Fibroblast of skin of left quadriceps (primary cell): Measurements from ENCODE around the gene ZC3H10.
"Not testable (repeated sequence)": the region's sequence is repeated elsewhere in the genome, so short reads cannot be mapped to it uniquely, and the experiment has no call there.

Experiments
- DNase-seq, 2 experiments: peaks; one replicate each; pipeline ENCODE4 v3.0.0-alpha.2; 2013; ENCODE audit warnings: low read depth in 2 of 2

The ZC3H10 gene

DNA sequence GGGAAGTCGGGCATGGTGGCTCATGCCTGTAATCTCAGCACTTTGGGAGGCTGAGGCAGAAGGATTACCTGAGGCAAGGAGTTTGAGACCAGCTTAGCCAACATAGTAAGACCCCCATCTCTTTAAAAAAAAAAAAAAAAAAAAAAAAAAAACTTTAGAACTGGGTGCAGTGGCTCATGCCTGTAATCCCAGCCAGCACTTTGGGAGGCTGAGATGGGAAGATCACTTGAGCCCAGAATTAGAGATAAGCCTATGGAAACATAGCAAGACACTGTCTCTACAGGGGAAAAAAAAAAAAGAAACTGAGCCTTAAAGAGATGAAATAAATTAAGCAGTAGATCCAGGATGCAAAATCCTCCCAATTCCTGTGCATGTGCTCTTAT lies 15.4 kb upstream of the ZC3H10 start:
- no peak for DNase-seq

DNA sequence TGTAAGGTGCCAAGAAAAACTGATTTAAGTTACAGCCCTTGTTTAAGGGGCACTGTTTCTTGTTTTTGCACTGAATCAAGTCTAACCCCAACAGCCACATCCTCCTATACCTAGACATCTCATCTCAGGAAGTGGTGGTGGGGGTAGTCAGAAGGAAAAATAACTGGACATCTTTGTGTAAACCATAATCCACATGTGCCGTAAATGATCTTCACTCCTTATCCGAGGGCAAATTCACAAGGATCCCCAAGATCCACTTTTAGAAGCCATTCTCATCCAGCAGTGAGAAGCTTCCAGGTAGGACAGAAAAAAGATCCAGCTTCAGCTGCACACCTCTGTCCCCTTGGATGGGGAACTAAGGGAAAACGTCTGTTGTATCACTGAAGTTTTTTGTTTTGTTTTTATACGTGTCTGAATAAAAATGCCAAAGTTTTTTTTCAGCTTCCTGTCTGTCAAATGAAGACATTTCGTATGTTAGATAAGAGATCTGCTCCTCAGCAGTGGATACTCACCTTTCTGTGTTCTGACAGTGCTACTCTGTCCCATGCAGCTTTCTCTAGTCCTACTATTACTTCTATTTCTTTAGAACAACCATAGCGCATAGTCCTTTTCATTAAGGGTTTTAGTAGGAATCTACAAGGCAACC lies 14.9 kb upstream of the ZC3H10 start:
- DNase-seq: no peak

DNA sequence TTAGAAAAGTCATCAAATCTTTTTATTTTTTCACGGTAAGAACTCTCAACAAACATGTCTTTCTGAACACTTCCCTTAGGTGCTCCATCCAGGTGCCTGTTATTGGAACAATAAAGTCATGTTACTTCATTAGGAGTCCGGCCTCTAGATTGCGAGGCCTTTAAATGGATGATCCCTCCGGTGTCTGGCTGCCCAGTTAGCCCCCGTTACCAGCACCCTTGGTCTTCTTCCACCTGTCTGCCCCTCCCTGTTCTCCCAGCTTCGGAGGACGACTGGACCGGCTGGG lies 14.3 kb upstream of the ZC3H10 start:
- no peak for DNase-seq

DNA sequence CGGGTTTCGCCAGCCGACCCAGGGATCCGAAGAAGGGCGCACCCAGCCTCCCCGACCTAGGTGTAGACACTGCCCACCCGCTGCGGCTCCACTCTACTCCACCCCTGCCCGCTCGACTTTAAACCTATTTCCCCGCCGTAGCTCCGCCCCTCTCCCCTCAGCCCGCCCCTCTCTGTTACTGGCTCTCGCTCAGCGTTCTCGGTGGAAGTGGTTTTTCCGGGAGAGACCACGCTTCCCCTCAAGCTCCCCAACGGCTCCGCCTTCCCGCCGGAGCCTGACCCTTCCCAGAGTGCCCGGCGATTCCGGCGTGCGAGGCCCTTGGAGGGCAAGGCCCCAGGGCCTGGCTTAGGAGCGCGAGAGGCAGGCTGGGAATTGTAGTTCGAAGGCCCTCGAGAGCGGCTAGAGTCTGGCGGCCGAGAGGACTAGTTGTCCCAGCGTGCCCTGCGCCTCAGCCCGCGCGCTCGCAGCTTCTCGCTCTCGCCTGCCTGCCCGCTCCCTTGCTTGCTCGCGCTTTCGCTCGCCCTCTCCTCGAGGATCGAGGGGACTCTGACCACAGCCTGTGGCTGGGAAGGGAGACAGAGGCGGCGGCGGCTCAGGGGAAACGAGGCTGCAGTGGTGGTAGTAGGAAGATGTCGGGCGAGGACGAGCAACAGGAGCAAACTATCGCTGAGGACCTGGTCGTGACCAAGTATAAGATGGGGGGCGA lies 13.8 kb upstream of the ZC3H10 start, which contains the start of gene PA2G4:
Gene PA2G4 (plus strand): TSS at position 451 of the 706 bp plus-strand sequence. CDS start 179 bp downstream, at position 630.
- DNase-seq: peak; percentile 97 to 98

DNA sequence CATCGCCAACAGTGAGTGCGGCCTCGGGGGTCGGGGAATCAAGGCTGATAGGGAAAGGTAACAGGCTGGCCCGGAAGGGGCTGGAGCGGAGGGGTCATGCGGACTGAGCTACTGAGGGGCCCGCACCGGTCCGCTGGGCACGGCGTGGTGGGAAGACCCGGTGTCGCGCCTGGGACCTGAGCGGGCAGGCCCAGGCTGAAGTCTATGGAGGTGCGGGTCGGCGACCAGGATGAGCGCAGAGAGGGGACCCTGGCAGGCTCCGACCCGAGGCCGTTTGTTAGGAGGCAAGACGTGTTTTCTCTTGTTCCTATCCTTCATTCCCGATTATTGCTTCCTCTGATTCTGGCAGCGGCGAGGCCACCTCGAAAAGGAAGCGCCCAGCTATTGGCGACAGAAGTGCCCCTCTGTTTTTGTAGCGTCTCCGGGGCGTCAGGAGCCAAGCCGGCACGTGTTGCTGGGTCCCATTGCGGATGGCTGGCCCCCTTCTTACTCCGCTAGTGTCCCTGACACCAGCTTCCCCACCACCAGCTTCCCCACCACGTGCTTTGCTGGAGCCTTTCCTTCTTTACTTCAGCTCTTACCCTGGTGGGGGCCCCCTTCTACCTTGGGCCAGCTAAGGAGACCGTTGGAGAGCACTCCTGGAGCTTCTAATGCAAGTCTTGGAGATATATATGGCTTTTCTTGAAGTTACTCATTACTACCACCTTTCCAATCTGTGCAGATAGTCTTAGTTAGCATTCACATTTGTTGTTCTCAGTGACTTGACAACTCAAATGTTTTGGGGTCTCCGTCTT lies 13.1 kb upstream of the ZC3H10 start:
- DNase-seq: no peak

DNA sequence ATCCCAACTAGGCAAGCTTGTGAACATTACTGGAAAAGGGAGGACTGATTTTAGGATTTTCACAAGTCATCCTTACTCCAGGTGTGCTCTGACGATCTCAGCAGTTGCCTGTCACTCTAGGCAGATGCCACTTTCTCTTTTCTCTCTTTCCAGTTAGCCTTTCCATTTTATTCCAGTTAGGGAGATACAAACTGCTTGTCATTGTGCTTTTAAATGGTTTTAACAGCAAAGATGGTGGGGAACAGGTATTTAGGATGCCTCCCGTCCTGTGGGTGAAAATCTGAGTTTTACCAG lies 12.5 kb upstream of the ZC3H10 start:
- DNase-seq: no peak

DNA sequence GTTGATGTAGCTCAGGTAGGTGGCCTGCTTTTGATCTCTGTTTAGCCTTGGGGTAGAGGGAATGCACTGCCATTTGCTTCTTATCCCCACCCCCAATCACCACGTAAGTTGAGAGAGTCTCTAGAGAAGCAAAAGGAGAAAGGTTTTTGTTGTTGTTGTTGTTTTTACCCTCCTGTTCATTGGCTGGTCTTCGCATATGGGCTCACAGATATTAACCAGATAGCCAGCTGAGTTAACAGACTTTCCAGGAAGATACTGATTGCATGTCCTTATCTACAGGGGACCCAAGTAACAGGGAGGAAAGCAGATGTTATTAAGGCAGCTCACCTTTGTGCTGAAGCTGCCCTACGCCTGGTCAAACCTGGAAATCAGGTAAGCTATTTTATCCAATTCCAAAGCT lies 10.8 kb upstream of the ZC3H10 start:
- no peak for DNase-seq

DNA sequence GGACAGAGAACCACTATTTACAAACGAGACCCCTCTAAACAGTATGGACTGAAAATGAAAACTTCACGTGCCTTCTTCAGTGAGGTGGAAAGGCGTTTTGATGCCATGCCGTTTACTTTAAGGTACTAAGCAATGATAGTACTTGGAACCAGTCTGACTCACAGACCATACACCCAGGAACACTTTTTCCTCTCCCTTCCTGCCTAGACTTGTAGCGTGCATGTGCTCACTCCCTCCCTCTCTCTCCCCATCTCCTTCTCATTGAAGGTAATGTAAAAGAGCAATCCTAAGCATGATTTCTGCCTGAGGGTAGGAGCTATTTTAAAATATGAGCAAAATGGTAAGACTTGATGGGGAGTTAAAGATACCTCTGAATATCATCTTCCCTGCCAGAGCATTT lies 7.5 kb upstream of the ZC3H10 start:
- no peak for DNase-seq

DNA sequence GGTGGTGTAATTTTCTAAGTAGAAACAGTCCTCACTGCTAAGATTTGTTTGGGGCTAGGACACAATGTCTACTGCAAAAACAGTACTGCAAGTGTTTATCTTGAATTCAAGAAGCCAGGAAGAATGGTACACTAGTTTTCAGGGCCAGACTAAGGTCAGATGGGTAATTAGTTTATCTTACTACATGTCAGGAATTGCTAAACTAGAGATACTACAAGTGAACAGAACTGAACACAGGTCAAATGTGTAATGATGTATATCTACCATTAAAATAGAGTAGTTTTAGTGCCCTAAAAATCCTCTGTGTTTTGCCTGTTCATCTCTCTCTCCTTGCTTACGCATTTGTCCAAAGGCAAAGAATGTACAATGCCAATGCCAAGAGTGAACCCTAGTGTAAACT lies 4.0 kb upstream of the ZC3H10 start:
- DNase-seq: no peak

DNA sequence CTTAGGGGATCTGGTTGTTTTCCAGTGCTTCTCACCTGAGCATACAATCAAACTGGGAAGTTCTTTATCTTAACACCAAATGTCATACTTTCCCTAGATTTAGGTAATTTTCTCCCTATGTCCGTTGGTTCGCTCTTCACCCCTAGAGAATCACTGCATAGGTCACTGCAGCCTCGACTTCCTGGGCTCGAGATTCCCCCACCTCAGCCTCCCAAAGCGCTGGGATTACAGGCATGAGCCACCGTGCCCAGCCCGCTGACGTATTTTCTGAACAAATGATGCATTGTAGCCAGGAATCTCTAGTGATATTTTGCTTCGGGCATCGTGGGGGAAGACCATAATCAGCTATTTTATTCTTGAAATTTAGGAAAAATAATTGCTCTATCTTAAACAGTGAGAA lies 2.7 kb upstream of the ZC3H10 start:
- no peak for DNase-seq

DNA sequence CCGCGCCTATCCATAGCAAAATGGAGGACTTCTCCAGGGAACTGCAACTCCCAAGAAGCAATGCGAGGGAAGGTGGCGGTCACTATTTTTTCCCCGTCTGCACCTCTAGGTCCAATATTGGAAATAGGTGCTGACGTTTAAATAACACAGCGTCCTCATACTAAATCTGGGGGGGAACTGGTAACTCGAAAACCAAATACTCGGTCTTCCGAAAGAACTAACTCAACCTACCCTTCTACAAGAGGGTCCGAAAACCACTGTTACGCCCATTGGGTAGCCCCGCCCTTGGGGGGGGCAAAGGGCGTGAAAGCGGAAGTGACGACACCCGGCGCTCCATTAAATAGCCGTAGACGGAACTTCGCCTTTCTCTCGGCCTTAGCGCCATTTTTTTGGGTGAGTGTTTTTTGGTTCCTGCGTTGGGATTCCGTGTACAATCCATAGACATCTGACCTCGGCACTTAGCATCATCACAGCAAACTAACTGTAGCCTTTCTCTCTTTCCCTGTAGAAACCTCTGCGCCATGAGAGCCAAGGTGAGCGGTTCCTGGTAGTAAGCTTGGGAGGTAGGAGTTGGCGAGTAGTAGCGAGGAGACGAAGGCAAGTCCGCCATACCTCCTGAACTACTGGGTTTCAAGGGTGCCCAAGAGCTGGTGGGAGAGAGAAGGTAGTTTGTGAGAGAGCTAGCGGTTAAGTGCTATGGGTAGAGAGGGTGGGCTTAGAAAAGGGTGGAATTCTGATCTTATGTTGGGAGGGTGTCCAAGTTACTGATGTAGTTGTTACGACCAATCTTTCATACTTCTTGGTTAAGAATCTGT lies 1.6 kb upstream of the ZC3H10 start, which contains the start of gene RPL41:
Gene RPL41 (plus strand): TSS at position 367 of the 815 bp plus-strand sequence.
- peak; percentile 89 to 90 for DNase-seq

DNA sequence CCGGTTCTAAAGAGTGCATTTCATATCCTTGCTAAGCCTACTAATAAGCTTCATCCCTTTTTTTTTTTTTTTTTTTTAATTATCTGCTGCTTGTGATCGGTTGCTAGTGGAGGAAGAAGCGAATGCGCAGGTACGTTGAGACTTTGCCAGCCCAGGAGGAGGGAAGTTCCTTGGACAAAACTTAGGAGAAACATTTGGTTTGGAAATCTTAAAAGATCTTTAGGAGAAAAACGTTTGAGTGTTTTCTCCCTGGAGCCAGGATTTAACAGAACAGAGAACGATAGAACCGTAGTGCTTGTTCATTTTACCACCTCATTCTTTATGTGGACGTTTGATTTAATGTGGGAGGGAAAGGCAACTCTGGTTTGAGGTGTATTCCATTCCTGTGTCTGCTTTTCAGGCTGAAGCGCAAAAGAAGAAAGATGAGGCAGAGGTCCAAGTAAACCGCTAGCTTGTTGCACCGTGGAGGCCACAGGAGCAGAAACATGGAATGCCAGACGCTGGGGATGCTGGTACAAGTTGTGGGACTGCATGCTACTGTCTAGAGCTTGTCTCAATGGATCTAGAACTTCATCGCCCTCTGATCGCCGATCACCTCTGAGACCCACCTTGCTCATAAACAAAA lies 872 bp upstream of the ZC3H10 start:
- not testable (repeated sequence) for DNase-seq

DNA sequence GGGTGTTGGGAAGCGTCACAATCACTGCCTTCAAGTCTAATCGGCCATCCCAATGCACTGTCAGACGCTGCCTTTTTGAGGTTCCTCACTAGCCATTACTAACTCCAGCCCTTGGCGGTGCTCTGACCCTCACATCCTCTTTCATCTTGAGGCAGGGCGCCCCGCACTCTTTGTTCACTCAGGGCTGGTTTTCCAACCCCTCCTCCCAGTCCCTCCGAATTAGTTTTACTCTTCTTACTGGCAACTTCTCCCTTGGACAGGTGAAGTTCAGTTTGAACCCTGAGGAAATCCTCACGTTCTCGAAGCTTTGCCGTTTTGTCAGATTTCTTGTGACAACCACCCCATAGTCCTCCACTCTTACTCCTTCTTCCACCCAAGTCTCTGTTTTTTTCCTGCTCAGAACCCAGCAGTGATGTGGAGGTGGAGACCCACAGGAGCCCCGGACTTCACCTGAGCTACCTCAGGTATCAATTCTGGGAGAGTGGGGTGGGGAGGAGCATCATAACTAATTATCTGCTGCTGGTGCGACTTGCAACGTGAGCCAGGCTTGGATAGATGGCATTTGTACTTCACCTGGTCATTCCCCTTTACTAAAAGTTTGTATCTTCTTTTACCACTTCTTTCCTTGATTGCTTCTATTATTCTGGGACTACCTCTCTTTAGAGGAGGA lies 757 bp downstream of the ZC3H10 start:
- no peak for DNase-seq

DNA sequence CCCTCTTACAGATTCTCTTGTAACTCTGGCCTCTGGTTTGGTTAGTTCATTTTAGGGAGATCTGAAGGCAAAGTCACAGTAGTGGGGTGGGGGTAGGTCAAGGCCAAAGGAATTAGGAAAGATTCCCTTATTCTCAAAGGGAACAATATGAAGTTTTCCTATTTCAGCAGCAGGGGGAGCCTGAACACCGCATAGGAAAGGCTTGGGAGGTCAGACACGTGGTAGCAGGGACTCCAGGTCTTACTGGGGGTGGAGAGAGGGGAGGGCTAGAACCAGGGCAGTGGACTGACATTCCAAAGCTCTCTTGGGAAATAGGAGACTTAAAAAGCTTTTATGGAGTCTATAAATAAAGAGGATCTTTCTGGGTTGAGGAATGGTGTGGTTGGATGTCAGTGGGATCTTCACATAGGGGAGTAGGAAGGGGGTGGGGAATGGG lies 1.3 kb downstream of the ZC3H10 start:
- peak; percentile 81 to 83 for DNase-seq

DNA sequence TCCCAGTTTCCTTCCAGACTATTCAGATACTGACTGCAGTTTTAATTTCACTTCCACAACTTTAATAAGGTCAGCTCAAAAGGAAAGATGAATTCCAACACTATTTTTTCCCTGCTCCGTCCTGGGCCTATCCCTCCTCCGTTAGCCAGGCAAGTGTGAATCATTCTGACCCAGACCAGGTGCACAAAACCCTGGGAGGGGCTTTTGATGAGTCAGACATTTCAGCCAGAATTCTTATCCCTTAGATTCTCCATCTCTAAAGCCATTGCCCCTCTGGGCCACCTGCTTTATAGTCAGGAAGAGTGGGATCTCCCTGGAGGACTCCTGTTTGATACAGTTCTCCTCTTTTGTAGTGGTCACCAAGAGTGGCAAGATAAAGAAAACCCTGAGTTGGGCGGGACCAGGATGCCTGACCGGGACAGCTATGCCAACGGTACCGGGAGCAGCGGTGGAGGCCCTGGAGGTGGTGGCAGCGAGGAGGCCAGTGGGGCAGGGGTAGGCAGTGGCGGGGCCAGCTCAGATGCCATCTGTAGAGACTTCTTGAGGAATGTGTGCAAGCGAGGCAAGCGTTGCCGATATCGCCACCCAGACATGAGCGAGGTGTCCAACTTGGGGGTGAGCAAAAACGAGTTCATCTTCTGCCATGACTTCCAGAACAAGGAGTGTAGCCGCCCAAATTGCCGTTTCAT lies 2.2 kb downstream of the ZC3H10 start:
- no peak for DNase-seq

DNA sequence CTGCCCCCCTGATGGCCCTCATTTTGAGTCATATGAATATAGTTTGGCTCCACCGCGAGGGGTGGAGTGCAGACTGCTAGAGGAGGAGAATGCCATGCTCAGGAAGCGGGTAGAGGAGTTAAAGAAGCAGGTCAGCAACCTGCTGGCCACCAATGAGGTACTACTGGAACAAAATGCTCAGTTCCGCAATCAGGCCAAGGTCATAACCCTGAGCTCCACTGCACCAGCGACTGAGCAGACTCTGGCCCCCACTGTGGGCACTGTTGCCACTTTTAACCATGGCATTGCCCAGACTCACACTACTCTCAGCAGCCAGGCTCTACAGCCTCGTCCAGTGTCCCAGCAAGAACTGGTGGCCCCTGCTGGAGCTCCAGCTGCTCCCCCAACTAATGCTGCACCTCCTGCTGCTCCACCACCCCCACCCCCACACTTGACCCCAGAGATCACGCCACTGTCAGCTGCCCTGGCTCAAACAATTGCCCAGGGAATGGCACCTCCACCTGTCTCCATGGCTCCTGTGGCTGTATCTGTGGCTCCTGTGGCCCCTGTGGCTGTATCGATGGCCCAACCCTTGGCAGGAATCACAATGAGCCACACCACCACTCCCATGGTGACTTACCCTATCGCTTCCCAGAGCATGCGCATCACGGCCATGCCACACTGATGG lies 3.3 kb downstream of the ZC3H10 start:
- no peak for DNase-seq

DNA sequence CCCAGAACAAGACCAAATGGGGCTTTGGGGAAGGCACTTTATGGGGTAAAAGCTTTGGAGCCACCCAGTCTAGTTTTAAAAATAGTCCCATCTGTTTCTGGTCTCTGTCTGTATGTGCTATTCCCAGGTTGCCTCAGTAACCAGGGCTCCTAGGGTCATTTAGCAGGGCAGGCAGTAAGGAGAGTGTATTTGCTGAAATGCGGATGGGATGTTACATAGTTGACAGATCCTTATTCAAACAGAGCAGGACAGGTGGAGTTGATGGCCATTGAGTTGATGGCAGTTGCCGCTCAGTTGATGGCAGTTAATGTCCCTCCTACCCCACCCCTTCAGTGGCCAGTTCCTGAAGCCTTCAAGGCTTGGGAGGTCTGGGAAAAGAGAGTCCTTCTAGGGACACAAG lies 4.6 kb downstream of the ZC3H10 start:
- DNase-seq: no peak

DNA sequence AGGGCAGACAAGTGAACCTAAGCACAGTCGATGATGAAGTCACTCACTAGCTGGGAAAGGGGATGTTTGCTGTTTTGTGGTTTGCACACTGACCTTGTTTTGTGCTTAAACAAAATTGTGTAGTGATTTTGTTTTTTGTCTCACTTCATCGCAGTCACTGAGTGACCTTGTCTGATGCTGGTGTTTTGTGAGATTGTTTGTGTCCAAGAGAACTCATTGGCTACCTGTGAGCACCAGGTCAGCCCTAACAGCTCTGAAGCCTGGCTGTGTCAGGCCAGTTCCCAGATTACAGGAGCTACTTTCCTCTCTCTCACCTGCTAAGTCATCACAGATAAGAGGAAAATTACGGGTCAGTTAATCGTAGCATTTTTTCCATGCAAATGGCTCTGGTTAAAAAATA lies 6.1 kb downstream of the ZC3H10 start:
- DNase-seq: no peak

DNA sequence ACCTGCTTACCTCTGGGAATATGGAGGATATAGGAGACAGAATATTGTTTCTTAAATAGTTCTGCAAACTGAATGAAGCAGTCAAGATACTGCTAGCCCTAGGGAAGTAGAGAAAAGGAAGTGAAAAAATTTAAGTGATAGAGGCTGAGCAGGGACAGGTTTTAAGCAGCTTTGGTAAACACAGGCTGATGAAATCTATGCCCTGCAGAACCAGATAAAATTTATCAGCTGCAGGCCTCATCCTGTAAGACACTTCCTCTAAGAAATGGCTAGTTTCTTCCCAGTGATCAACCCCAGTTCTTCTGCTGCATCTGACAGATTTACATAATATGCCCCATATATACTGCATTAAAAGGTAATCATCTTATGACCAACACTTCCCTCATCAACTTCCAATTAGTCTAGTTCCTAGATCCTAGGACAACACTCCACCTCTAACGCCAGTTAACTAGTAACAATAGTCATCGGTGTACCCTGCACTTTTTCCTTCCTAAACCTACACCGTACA lies 8.7 kb downstream of the ZC3H10 start:
- DNase-seq: no peak

DNA sequence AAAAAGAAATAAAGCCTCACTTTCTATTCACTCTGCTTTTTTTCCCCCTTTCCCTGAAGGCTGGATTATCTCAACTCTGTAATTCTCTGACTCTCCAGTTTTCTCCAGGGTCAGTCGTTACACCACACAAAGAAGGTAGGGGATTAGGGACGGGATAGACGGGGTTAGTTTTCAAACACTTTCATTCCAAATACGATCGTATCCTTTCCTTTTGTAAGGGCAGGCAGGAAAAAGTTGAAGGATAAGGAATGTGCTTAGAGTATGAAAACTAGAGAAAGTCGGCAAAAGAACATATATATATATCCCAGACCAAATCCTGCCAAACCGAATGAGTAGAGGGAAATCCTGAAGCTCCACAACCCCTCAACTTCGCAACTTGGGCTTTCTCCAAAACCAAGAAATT lies 9.4 kb downstream of the ZC3H10 start:
- DNase-seq: no peak
